ENCODE measurements around the gene CPTP.
A peak's percentile ranks its signal among the peaks of the same experiment; 100 is the strongest.

Gene CPTP

DNA sequence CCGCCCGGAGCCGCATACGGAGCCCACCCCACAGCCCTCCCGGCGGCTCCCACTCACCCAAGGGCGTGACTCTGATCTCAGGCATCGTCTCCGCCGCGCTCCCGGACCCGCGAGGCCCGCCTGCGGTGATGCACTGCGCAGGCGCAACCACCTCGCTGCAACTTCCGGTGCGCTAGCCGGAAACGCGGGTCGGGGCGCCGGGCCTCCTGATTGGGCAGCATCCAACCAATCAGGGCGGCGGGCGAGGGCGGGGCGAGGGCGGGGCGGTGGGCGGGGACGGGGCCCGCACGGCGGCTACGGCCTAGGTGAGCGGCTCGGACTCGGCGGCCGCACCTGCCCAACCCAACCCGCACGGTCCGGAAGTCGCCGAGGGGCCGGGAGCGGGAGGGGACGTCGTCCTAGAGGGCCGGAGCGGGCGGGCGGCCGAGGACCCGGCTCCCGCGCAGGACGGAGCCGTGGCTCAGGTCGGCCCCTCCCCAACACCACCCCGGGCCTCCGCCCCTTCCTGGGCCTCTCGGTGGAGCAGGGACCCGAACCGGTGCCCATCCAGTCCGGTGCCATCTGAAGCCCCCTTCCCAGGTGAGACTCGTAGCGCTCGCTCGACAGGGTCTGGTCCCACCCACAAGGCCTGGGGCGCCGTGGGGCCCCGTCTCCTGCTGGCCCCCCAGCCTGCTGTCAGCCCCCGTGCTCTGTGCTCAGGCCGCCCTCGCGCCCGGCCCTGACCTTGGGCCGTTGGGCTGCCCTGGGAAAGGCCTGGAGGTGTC, at the start of gene CPTP, which contains the start of gene INTS11:
CPTP (plus strand) TSS at position 279 of the 764 bp plus-strand sequence. CDS start 2,109 bp downstream, outside the sequence.
INTS11 (minus strand) TSS at position 137 of the 764 bp plus-strand sequence; CDS start at position 85, 52 bp downstream.
- DNase-seq (ENCODE audit: low read depth): peak; percentile 90

DNA sequence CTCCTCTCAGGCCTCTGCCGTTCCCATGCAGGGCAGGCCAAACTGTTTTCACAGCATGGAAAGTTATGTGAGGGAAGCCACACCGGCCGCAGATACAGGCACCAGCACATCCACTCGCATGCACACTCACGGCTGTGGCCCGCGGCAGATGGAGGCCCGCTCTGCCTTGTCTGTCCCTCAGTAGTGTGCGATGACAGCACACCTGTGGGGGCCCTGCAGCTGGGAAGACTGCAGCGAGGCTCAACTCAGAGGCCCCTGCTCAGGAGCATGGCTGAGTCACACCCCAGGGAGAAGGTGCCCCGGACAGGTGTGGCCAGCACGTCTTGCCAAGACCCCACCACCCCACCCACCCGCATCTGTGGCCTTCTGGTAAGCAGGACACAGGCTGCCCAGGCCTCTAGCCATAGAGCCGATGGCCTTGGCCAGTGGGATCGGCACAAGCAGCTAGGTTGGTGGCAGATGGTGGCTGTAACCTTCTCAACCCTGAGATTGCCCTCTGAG, 49.6 kb upstream of the CPTP start:
- DNase-seq (ENCODE audit: low read depth): no peak

DNA sequence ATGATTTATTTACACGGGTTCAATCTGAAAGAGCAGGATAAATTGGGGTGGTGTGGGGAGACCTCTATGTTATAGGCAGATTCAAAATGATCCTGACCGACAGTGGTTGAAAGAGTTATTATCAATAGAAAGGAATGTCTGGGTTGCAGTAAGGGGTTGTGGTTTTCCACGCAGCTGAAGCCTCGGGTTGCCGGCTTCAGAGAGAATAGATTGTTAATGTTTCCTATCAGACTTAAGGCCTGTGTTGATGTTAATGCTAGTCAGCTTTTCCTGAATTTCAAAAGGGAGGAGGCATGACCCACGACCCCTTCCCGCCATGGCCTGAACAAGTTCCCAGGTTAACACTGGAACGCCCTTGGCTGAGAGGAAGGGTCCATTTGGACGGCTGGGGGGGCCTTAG, 48.8 kb upstream of the CPTP start:
- no peak for DNase-seq (ENCODE audit: low read depth)

DNA sequence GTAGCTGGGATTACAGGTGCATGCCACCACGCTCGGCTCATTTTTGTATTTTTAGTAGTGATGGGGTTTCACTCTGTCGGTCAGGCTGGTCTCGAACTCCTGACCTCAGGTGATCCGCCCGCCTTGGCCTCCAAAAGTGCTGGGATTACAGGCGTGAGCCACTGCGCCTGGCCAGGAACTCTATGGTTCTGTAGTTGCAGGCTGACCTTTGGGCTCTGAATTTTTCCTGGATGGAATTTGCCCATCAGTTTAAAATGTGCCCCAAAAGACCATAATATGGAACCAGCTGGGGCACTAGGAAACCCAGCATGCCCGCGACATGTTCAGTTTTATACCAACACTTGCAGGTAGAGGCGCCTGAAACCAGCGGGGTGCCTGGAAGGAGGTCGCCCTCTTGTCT, 46.0 kb upstream of the CPTP start:
- DNase-seq (ENCODE audit: low read depth): no peak

DNA sequence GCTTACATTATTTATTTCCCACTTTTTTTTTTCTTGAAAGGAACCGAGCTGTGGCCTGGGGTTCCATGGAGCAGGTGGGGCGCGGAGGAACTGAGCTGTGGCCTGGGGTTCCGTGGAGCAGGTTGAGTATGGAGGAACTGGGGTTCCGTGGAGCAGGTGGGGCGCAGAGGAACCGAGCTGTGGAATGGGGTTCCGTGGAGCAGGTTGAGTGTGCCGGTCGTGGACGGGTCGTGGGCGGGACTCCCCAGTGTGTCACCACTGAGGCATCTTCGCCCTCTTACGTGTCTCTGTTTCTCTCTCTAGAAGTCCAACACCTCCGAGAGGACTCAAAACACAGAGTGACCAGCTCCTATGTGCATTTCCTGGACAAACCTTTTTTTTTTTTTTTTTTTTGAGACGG, 45.6 kb upstream of the CPTP start:
- DNase-seq (ENCODE audit: low read depth): no peak

DNA sequence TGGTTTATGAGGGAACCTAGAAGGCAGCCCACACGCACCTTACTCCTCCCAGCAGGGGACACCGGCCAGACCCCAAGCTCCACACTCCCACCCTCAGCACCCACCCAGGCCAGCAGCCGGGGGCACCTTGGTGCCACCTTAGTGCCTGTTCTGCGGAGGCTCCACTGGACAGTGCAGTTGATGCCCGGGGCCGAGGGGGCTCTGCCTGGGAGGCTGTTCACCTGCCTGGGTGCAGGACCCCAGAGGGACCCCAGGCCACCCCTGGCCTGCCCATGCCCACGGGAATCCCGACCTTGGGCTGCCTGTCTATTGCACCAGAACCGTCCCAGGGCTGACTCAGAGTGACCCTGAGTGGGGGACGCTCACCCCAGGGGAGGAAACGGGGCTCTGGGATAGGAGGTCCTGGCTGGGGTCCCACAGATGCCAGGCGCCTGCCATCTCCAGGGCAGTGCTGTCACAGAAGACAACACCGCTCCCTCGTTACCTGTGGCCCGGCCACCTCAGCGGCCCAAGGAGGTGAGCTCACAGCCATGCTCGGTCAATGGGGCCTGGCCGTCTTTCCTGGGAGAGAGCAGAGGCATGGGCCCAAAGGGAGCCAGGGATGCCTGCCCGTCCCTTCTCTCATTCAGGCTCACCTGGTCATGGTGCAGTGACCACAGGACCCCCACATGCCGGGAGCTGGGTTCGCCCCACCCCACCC, 43.7 kb upstream of the CPTP start:
- no peak for DNase-seq (ENCODE audit: low read depth)

DNA sequence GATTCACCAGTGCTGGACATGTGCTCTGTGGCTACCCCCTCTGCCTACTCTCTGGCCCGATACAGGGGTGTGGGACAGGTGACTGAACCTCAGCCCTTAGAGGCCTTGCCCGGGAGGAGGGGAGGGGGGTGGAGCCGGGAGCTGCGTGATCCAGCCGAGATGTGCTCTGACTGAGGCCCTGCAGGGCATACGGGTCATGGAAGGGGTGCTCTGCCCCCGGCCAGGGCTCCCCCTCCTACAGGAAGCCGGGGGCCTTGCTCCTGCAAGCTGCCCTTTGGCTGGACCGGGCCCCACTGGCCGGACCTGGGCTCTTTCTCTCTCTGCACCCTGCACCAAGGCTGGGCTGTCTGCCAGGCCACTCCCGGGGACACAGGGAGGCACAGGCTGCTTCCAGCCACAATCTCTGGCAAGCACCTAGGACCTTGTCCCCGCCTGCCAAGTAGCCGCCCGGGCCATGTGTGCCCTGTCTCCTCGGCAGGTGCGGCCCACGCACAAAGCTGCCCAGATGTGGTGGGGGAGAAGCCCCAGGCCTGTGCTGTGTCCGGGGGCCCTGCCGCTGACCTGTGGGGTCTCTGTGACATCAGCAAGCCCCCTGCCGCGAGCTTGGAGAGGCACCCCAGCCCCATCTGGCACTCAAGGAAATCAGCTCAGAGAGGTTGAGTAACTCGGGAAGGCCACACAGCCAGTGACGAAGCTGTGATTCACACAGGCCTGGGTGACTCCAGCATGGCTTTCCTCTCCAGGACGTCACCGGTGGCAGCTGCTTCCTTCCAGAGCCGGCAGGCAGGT, 42.9 kb upstream of the CPTP start:
- peak; percentile 59 for DNase-seq (ENCODE audit: low read depth)

DNA sequence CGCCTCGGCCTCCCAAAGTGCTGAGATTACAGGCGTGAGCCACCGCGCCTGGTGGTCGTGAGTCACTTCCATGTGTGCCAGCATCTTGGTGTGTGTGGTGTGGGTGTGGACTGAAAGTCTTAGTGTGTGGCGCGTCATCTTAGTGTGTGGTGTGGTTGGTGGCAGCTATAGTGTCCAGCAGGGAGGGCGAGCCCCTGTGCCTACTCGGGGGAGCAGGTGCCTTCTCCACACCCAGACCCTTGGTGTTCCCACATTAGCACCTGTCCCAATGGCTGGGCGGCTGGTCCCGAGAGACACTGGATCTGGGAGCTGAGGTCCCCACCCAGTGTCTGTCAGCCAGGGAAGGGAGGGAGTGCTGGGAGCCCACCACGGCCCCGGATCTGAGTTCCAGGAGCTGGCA, 41.6 kb upstream of the CPTP start:
- DNase-seq (ENCODE audit: low read depth): peak; percentile 25

DNA sequence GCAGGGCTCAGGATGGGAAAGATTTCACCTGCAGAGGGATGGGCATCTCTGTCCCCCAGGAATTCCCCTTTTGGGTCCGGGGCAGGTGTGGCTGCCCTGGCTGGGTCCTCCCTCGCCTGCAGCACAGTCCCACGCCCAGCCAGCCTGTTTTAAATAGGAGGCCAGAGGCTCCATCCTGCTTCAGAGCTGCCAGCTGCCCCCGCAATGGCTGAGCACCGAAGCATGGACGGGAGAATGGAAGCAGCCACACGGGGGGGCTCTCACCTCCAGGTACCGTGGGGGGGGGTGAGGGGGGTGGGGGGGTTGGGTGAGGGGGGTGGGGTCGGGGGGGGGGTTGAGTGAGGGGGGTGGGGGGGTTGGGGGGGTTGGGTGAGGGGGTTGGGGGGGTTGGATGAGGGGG, 40.8 kb upstream of the CPTP start:
- peak; percentile 28 for DNase-seq (ENCODE audit: low read depth)

DNA sequence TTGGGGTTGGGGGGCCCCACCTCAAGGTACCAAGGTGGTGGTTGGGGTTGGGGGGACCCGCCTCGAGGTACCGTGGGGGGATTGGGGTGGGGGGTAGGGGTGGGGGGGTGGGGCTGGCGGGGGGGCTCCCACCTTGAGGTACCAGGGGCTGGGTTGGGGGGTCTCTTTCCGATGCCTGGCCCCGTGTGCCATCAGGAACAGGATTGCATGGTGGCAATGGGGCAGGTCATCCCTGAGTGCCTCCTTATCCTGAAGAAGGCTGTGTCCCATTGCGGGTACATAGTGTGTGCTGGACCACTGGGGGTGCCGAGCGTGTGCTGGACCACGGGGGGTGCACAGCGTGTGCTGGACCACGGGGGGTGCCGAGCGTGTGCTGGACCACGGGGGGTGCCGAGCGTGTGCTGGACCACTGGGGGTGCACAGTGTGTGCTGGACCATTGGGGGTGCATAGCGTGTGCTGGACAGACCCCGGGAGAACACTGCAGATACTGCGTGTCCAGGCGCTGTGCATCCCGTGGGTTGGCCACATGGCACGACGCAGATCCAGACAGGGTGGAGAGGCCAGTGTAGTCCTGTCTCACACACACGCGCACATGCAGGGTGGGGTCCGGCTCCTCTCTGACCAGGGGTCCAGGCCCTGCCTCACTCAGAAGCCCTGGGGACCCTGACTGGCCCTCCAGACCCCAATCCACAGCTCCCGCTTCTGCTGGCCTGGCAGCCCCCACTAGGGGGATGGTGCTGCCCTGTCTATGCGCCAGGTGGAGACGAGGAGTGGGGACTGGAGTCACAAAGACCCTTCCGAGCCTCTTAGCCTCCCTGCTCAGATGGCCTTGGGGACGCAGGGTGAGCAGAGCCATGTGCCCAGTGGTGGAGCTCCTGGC, 40.1 kb upstream of the CPTP start:
- no peak for DNase-seq (ENCODE audit: low read depth)

DNA sequence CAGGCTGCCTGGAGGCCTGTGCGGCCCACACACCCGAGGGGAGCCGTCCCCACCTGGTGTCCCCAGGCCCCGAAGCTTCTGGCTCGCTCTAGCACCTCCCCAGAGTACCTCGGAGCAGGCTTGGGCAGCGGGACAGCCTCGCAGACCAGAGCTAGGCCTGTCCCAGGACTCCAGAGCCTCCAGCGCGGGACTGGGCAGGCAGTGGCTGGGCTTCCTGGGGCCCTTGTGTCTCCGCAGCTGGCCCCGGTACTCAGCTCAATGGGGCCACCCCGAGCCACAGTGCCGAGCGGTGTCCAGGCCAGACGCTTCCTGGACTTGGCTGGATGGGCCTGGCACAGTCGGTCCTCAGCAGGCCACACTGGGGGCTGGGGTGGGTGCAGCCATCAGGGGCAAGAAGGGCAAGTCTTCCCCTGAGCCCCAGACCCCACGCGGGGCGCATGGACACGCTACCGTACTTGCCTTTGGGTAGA, 39.5 kb upstream of the CPTP start:
- no peak for DNase-seq (ENCODE audit: low read depth)

DNA sequence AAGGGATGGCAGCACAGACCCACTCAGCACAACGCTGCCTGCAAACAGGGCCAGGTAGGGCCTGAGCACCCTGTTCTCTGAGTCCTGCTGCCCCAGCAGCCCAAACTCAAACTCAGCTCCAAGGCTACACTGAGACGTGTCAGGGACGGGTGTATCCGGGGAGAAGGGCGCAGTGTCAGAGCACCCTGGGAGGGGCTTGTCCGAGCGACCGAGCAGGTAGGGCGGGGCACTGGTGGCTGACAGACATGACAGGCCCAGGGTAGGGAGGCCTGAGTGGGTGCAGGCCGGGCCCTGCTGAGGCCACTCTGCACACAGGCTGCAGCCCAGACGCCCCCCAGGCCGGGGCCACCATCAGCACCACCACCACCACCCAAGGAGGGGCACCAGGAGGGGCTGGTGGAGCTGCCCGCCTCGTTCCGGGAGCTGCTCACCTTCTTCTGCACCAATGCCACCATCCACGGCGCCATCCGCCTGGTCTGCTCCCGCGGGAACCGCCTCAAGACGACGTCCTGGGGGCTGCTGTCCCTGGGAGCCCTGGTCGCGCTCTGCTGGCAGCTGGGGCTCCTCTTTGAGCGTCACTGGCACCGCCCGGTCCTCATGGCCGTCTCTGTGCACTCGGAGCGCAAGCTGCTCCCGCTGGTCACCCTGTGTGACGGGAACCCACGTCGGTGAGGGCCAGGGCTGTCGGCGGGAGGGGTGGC, 38.8 kb upstream of the CPTP start:
- no peak for DNase-seq (ENCODE audit: low read depth)

DNA sequence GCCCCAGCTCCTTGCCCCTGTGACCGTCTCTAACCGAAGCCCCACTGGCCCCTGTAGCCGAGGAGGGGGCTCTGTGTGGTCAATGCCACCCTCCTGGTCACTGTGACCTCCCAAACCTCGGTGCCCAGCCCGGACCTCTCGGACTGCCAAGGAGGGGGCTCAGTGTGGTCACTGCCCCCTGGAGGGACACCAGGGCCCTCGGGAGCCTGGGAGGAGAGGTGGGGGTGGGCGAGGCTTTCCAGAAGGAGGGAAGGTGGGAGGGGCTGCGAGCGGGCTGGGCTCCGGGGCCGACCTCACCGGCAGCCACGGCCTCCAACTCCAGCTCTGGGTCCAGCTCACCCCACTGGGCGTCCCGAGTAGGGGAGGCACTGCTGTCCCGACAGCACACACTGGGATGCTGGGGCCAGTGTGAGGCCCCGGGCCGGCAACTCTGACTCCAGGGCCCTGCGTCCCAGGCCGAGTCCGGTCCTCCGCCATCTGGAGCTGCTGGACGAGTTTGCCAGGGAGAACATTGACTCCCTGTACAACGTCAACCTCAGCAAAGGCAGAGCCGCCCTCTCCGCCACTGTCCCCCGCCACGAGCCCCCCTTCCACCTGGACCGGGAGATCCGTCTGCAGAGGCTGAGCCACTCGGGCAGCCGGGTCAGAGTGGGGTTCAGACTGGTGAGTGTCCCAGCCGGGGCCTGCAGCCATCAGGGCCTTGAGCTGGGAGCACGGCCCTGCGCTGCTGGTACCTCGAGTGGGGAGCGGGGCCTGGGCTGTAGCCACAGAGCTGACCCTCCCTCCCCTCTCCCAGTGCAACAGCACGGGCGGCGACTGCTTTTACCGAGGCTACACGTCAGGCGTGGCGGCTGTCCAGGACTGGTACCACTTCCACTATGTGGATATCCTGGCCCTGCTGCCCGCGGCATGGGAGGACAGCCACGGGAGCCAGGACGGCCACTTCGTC, 38.0 kb upstream of the CPTP start:
- DNase-seq (ENCODE audit: low read depth): no peak

DNA sequence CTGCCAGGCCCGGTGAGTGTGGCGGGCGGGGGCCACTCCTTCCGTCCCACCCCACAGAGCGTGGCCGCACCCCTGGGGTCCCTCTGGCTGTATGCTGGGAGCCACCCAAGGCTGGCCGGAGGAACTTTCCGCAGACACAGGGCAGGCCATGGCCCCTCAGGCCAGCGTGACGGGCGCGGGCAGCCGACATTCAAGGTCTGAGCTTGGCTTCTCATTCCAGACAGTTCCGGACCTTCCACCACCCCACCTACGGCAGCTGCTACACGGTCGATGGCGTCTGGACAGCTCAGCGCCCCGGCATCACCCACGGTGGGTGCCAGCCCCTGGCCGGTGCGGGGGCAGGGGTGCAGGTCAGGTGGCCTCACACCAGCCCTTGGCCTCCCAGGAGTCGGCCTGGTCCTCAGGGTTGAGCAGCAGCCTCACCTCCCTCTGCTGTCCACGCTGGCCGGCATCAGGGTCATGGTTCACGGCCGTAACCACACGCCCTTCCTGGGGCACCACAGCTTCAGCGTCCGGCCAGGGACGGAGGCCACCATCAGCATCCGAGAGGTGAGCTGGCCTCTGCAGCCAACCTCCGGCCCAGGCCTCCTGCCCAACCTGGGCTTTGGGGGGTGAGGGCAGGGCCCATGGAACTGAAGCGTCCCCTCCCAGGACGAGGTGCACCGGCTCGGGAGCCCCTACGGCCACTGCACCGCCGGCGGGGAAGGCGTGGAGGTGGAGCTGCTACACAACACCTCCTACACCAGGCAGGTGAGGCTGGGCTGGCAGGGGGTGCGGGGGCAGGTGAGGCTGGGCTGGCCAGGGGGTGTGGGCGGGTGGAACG, 37.1 kb upstream of the CPTP start:
- DNase-seq (ENCODE audit: low read depth): no peak

DNA sequence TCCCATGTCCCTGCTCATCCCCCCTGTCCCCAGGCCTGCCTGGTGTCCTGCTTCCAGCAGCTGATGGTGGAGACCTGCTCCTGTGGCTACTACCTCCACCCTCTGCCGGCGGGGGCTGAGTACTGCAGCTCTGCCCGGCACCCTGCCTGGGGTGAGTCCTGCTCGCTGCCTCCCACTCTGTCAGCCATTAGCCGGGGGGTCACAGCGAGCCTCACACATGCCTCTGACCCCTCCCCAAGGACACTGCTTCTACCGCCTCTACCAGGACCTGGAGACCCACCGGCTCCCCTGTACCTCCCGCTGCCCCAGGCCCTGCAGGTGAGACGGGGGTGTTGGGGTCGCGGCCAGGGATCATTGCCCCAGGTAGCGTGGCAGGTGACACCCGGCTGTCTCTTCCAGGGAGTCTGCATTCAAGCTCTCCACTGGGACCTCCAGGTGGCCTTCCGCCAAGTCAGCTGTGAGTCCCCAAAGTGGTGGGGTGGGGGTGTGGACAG, 34.3 kb upstream of the CPTP start:
- peak; percentile 42 for DNase-seq (ENCODE audit: low read depth)

DNA sequence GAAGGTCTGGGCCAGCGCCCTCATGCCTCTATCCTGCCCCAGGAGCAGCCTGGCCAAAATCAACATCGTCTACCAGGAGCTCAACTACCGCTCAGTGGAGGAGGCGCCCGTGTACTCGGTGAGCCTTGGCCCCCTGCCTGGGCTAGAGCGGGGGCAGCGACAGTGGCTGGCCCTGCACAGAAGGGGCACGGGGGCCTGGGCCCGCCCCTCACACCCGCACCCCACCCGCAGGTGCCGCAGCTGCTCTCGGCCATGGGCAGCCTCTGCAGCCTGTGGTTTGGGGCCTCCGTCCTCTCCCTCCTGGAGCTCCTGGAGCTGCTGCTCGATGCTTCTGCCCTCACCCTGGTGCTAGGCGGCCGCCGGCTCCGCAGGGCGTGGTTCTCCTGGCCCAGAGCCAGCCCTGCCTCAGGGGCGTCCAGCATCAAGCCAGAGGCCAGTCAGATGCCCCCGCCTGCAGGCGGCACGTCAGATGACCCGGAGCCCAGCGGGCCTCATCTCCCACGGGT, 33.5 kb upstream of the CPTP start:
- no peak for DNase-seq (ENCODE audit: low read depth)

DNA sequence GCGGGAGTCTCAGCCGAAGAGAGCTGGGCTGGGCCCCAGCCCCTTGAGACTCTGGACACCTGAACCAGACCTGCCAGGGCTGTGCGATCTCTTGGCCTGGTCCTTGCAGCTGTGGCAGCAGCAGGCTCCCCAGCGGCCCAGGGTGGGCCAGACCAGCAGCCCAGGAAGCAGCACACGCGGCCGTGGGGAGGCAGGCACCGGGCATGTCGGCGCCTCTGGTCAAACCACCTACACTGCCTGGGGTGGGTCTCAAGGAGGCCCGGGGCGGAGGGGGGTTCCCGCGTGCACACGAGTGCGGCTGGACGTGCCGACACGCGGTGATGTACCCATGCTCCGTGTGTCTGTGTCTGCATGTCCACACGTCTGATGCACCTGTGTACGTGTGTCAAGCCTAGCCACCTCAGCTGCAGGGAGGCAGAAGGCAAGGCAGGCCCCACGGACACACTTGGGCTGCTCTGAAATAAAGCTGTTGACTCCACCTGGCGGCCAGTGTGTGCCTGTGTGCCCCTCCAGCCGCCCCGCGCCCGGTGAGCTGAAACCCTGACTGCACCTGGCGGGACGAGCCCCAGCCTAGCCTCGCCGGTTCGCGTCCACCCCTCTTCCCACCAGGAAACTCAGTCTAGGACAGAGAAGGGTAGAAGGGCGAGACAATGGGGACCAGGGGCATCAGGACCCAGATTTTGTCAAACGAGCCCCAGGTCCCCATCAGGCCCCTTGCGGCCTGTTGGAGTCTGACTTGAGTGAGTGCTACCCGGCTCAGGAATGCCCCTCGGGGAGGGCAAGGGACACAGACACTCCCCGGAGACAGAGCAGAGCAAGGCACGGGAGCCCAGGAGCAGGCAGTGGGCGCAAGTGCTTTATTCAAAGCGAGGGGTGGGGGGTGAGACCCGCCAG, 32.8 kb upstream of the CPTP start:
- DNase-seq (ENCODE audit: low read depth): peak; percentile 64
